Ecto neural progenitor cell (in vitro differentiated cells): Measurements from ENCODE around the gene HACL1.
A peak's percentile ranks its signal among the peaks of the same experiment; 100 is the strongest.
"Not testable (repeated sequence)": the region's sequence is repeated elsewhere in the genome, so short reads cannot be mapped to it uniquely, and the experiment has no call there.

Experiments
- DNase-seq: peaks from one replicate; pipeline ENCODE4 v3.0.0-alpha.2; 2018; ENCODE audit warnings: low spot score

The HACL1 gene

DNA sequence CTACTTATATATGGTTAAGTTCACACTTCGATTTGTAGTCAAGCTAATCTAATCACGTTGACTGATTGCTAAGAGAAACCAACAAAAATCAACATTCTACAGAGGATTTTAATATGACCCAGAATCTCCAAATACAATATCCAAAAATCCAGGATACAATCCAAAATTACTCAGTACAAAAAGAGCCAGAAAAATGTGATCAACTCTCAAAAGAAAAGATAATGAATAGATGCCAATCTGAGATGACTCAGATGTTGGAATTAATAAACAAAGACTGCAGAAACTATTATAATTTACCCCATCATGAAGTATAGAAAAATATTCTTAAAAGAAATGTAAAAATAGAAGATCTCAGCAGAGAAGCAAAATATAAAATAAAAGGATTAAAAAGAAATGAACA lies 22.3 kb downstream of the HACL1 start:
- DNase-seq = no peak

DNA sequence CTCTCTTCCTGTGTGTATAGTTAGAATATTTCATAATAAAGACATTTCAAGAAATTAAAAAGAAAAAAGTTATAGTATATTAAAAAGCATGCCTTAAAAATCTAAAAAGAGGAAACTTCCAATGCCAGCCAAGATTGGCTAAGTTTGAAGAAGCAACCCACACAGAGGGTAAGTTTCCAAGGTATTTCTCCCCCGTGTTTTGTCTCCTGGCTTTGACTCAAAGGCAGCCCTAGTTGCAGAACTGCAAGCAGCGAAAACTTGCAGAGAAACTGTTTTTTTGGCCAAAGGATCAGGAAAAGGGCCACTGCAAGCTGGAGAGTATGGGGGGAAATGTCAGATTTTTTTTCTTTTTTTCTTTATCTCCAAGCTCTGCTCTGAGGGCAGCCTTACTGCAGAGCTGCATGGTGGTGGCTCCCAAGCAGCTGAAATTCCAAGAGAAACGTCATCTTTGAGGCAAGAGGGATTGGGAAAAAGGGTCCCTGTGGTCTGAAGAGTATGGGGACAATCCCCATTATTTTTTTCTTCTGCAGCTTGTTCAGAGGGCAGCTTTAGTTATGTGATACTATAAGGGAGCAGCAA lies 23.0 kb downstream of the HACL1 start:
- DNase-seq = no peak

DNA sequence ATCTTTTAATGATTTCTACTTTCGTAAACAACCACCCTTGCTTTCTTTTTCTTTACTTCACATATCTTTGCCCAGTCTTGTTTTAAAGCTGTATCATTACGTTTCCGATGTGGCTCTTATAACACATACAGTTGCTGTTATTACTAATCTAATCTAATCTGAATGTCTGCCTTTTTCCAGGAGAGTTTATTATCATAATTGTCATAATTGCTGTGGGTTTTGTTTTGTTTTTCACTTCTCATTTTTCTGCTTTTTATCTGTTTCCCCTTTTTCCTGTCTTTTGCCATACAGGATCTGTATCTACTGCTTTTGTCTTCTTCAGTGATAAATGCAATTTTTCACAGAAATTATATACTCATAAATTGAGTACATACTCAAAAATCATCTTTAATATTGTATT lies 24.9 kb downstream of the HACL1 start:
- no peak for DNase-seq

DNA sequence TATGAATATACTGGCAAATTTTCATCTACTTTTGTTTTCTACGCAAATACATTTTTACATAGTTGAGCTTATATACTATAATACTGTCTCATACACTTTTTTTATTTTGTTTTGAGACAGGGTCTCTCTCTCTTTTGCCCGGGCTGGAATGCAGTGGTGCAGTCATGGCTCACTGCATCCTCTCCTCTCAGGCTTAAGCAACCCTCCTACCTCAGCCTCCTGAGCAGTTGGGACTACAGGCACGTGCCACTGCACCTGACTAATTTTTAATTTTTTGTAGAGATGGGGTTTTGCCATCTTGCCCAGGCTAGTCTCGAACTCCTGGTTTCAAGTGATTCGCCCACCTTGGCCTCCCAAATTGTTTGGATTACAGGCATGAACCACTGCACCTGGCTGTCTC lies 25.9 kb downstream of the HACL1 start:
- no peak for DNase-seq

DNA sequence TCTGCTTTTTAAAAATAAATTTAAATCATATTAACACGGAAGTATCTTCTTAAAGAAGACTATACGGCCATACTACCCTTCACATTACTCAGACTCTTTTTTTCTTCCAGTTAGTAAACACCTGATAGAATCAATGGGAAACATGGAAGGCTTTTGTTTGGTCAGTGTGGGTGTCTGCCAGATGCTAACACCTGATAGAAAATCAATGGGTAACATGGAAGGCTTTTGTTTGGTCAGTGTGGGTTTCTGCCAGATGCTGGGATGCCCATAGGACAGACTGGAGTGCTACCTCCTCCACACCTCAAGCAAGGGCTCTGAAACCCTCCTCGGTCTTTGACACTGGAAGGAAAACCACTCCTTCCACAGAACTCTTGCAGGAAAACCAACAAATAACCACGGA lies 29.2 kb downstream of the HACL1 start:
- DNase-seq = no peak

DNA sequence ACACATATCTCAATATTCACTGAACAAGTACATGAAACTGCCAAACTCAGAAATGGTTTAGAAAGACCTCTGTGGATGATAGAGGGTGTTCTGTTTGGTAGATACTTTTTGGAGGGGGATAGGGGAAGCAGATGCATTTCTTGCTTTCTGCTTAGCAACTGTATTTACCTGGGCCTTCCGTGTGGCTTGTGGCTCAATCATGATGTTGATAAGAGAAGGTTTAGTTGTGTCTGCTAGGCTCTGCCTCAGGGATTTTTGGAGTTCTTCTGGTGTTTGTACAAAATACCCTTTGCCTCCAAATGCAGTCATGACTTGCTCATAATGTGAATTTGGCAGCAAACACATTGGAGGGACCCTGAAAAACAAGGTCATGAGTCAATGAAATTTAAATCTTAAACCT lies 38.2 kb downstream of the HACL1 start:
- no peak for DNase-seq

DNA sequence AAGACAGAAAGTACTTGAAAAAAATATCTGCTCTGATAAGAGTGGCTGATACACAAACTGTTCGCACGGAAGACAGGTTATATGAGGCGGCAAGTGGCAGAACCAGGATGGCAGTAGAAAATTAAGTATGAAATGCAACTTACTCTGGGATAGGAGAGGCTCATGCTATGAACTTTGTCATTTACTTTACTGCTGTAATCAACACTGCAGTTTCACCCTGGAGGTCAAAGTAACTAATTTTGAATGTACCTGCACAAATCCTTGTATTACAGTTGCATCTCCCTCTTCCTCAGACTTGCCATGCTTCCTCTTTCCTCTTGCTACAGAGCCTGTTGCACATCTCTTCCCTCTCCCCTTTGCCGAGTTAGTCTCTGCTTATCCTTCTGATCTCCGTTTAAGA lies 38.8 kb downstream of the HACL1 start:
- no peak for DNase-seq

- DNase-seq = no peak
Observed at GRCh38 chr3:15558581-15558980, 42.8 kb downstream of the HACL1 start.

DNA sequence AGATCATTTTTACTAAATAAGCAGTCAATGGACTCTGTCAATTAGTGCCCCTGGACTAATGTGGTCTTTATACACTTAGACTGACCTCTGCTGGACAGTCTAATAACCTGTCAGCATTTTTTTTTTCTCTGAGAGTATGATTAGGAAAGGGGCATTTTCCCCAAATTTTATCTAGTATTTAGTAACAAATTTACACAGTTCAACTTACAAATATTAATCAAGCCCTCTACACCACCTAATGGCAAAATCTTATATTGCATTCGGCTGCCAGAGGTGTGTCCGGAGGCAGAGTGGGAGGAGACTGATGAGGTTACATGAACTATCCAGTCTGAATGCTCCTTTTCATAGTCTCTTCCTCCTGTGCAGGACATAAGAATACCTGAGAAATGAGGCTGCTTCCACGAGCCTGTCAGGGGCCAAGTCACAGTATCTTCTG lies 43.8 kb downstream of the HACL1 start:
- peak; percentile 52 for DNase-seq

DNA sequence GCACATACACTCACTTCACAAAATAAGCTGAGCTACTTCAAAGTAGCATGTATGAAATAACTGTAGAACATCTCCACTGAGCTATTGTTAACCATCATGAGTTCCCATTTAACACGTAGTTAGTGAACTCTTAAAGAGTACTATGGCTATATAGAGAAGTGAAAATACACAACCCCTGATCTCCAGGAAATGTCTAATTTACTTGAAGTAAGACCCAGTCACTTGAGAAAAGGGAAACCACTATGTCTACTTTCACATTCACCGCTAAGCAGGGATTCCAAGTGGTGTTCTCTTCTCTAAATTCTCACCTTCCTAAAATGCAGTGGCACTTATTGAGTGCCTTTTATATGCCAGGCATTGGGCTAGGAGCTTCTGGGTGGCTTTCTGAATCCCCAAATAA lies 44.9 kb downstream of the HACL1 start:
- no peak for DNase-seq

- DNase-seq = no peak
Observed at GRCh38 chr3:15553749-15554148, 47.6 kb downstream of the HACL1 start.

DNA sequence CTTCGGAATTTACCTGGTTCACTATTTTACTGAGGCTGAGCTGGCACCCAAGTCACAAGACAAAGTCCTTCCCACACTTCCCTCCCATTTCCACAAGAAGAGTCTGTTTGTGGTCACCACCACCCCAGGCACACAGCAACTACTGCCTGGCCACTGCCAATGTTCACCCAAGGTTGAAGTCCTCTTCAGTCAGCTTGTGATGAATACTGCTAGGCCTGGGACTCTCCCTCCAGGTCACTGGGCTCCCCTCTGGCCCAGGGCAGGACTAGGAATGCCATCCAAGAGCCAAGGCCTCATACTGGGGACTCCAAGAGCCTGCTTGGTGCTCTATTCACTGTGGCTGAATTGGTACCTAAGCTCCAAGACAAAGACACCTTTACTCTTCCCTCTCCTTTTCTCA lies 49.5 kb downstream of the HACL1 start:
- no peak for DNase-seq

DNA sequence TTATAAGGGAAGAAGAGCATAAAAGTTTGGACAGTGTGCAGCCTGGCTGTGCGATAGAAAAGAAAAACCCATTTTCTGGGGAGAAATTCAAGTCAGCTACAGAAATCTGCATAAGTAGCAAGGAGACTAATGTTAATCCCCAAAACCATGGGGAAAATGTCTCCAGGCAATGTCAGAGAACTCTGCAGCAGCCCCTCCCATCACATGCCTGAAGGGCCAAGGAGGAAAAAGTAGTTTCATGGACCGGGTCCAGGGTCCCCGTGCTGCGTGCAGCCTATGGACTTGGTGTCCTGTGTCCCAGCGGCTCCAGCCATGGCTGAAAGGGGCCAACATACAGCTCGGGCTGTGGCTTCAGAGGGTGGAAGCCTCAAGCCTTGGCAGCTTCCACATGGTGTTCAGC lies 51.5 kb downstream of the HACL1 start:
- no peak for DNase-seq

DNA sequence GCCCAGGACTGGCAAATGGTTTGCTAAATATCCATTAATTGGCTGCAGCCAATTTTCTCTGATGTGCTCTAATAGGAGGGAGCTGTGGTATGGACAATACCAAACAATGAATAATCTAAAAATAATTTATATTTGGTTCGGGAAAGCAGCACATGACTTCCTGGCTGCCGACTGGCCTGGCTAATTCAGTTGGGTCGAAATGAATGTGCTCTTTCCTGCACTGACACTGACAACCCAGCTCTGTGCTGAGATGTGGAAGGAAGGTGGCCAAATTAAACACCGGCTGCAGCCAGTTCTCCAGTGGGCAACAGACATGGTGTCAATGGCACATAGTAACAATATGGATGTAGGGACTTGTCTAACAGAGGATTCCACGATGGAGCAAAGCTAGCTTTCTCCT lies 58.8 kb downstream of the HACL1 start:
- DNase-seq = no peak

DNA sequence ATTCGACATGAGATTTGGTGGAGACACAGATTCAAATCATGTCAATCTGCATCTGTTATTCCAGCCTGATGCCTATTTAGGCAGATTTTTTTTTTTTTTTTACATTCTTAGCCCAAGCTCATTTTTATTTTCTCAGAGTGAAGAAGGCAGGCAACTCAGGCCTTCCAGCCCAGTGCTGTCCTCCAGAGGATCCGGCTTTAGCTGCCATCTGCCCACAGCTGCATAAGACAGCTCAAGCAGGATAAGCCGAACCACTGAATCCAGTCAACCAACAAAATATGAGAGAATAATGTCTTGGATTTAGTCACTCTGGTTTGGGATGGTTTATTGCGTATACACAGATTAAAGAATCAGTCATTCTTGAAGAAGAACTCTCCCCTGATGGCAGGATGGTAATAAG lies 60.0 kb downstream of the HACL1 start:
- DNase-seq = no peak

GRCh38 chr3:15539066-15539465 lies 62.3 kb downstream of the HACL1 start:
- DNase-seq = no peak

GRCh38 chr3:15538345-15538744 lies 63.0 kb downstream of the HACL1 start:
- DNase-seq = no peak

GRCh38 chr3:15536856-15537255 lies 64.5 kb downstream of the HACL1 start:
- no peak for DNase-seq

DNA sequence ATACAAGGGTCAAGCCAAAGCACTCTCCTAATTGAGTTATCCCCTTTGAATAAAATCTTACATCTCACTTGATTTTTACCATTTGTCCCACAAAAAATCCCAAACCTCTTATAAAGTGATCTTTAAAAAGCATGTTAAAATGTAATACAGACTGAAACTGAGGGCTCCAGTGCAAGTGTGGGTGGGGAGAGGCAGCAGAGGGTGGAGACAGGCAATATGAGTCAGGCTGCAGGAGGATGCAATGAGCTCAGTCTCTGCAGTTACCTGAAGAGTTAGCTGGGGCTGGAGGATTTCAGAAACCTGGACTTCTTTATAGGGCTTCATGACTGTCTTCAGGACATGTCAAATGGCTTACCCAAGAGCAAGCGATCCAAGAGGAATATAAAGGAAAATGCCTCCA lies 65.6 kb downstream of the HACL1 start:
- DNase-seq = no peak

DNA sequence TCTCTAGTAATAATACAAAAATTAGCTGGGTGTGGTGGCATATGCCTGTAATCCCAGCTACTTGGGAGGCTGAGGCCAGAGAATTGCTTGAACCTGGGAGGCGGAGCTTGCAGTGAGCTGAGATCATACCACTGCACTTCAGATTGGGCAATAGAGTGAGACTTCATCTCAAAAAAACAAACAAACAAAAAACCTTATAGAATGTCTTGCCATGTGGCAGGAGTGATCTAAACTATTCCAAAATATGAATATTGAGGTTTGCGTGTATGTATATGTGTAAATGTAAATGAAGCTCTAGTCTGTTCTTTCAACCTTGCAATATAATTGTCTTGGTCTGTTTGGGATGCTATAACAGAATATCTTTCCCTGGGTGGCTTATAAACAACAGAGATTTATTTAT lies 68.8 kb downstream of the HACL1 start:
- DNase-seq = not testable (repeated sequence)

GRCh38 chr3:15531346-15531745 lies 70.0 kb downstream of the HACL1 start:
- no peak for DNase-seq

DNA sequence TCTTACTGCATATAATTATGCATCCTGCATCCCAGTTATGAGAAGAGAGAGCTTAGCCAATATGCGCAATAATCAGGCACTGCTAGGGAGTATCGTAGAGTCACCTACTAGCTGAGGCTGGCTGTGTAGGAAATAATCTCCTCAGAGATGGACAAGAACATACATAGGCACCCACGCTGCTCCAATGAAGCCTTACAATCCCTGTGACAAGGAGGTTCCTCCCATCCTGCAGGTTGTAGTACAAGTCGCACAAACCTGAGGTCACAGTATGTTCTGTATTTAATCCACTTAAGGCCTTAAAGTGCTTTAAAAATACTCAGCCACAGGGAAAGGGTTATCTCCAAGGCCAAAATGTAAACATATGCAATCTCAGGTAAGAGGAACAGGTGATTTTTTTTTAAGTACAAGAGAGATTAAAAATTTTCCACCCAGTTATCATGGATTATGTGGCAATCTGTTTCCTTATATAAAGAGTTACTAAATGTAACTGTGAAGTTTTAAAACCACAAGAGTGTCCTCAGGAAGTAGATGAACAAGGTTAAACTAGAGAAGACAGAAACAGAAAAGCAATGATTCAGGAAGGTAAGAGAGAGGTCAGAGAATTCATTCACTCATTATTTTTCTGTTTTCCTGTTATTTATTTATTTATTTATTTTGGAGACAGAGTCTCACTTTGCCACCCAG lies 72.4 kb downstream of the HACL1 start:
- no peak for DNase-seq

GRCh38 chr3:15527031-15527459 lies 74.3 kb downstream of the HACL1 start:
- peak; percentile 77 for DNase-seq

DNA sequence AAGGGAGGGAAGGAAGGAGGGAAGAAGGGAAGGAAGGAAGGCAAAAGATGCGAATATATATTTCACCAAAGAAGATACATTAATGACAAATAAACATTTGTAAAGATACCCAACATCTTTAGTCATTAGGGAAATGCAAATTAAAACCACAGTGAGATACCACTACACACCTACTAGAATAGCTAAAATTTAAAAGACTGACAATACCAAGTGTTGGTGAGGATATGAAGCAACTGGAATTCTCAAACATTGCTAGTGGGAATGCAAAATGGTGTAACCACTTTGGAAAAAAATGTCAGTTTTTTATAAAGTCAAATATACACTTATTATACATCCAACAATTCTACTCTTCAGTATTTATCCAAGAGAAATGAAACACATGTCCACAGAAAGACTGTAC lies 75.6 kb downstream of the HACL1 start:
- DNase-seq = no peak
